GM19239 (cell line): ENCODE measurements around the gene KLHL3.
"Not testable (repeated sequence)": the region's sequence is repeated elsewhere in the genome, so short reads cannot be mapped to it uniquely, and the experiment has no call there.

ENCODE experiments used
- DNase-seq: peaks from one replicate; pipeline ENCODE4 v3.0.0; 2011; ENCODE audit warnings: low spot score; ENCODE audit not compliant: insufficient read length
- FAIRE-seq: peaks from 2 replicates; lab custom pipeline; 2011; peaks lifted over from hg19 to GRCh38; lab: Jason Lieb, UNC

Gene KLHL3

GRCh38 chr5:137735555-137736284 lies at the start of gene KLHL3:
TSS of gene KLHL3 (minus strand) at chr5:137736089. CDS start at chr5:137735646, 443 bp downstream.
- no peak for DNase-seq
- peak; percentile 88 for FAIRE-seq

GRCh38 chr5:137782984-137783536 lies 47.2 kb upstream of the KLHL3 start:
- no peak for DNase-seq
- no peak for FAIRE-seq

- FAIRE-seq: no peak
- no peak for DNase-seq
These were observed 46.2 kb upstream of the KLHL3 start for GRCh38 chr5:137782055-137782454.

DNA sequence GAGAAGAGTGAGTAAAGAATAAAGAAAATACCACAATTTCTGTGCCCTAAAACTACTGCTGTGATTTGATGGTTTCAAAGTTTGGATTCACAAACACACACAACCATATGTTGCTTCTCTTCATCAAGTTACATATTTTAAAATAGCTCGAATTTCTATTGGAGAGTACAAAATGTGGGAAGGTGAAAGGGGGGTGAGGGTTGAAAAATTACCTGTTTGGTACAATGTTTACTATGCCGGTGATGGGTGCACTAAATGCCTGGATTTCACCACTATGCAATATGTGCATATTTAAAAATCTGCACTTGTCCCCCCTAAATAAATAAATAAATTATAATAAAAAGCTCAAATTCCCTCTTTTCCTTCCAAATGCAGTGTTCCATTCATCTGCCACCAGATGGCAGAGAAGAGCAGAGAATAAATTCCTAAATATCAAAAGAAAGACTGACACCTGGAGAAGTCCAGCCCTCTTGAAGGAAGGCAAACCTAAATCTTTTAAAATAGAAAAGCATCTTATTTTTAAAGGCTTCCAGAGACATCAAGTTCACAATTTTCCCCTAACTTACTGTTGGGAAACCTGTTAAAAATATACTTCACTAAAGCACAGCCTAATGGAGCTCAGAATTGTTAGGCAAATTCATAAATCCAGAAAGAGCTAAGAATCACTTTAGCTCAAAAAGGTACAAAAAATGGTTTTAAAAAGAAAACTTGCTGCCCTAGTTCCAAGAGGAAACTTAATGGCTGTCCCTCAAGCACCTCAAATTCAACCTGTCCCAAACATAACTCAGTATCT lies 43.1 kb upstream of the KLHL3 start:
- DNase-seq (peak; percentile 13), FAIRE-seq (peak; percentile 88)

- not testable (repeated sequence) for DNase-seq, FAIRE-seq
These were observed 32.0 kb upstream of the KLHL3 start for GRCh38 chr5:137767937-137768336.

DNA sequence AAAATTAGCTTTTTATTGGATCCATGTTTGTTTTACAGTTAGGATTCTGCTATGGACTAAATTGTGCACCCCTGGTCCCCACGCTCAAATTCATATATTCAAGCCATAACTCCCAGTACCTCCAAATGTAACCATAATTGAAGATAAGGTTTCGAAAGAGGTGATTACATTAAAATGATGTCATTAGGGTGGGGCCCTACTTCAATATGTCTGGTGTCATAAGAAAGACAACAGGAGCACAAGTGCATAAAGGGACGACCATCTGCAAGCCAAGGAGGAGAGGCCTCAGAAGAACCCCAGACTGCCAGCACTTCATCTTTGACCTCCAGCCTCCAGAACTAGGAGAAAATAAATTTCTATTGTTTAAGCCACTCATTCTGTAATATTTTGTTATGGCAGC lies 25.7 kb upstream of the KLHL3 start:
- DNase-seq (no peak), FAIRE-seq (no peak)

DNA sequence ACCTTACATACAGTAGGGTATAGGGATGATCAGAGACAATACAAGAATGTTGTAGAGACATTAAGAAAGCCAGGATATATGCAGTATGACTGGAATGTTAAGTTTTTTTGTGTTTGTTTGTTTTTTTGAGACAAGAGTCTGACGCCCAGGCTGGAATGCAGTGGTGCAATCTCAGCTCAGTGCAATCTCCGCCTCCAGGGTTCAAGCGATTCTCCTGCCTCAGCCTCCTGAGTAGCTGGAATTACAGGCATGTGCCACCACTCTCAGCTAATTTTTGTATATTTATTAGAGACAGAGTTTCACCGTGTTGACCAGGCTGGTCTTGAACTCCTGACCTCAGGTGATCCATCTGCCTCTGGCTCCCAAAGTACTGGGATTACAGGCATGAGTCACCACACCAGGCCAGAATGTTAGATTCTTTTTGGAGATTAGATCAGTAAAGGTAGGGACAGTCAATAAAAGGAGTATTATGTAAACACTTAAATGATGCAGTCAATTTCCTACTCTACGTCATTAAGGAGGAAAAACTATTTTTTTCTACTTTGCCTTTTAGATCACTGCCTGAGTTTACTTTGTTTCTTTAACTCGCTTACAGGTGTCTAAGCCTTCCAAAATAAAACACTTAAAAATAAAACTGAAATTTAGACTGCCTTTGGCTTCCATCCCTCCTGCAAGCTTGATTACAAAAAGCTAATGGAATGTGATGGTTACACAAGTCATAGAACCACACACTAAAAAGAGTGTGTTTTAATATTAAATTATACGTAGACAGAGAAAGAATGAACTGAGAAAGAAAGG lies 25.0 kb upstream of the KLHL3 start:
- FAIRE-seq: no peak
- DNase-seq: no peak

GRCh38 chr5:137760294-137760693 lies 24.4 kb upstream of the KLHL3 start:
- no peak for FAIRE-seq
- no peak for DNase-seq

DNA sequence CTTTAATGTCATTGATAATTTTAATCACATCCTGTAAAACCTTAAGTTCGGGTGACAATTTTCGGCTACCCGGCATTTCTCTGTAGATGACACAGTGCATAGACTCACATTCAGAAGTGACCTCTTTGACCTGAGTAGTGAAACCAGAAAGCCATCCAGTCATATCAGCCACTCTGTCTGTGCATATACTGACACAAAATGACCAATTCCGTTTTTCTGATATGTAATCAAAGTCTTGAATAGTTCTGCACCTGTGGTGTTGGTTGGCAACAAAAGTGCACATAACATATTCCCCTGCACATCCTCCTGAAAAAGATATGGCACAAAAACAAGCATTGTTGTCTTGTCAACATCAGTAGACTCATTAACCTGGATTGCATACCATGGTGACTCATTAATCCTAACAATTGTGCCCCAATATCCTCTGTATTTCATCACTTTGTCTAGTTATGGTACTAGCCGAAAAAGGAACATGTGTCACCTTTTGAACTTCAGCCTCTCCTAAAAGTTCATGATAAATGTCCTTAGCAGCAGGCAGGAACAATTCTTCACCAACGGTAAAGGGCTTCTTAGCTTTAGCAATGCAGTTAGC lies 22.9 kb upstream of the KLHL3 start:
- no peak for DNase-seq
- FAIRE-seq: peak; percentile 95

DNA sequence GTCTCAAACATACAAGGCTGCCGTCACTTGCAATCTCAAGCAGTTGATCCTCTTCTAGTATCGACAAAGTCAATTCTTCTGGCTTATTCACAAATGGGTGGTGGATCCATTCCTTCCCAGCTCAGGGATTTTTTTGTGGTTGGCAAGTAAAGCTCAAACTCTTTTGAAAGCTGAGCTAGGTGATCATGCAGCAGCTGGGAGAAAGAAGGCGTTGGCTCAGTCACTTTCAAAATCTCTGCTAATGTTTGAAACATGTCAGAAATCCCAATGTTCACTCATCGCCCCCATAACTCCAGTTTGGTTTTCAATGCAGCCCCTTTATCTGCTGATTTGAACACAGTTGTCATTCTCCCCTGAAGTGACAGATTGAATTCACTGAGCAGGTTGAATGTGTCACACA lies 22.2 kb upstream of the KLHL3 start:
- no peak for DNase-seq
- no peak for FAIRE-seq

DNA sequence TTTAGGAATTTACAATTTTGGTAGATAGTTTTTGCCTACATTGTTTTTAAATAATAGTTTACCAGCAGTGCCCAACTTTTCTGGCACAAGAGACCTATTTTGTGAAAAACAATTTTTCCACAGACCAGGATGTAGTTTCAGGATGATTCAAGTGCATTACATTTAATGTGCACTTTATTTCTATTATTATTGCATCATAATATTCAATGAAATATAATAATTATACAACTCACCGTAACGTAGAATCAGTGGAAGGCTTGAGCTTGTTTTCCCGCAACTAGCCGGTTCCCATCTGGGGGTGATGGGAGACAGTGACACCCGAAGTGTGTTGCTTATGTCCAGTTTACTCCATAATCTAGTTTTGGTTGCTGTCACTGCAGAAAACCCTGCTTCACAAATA lies 21.7 kb upstream of the KLHL3 start:
- no peak for DNase-seq
- no peak for FAIRE-seq

DNA sequence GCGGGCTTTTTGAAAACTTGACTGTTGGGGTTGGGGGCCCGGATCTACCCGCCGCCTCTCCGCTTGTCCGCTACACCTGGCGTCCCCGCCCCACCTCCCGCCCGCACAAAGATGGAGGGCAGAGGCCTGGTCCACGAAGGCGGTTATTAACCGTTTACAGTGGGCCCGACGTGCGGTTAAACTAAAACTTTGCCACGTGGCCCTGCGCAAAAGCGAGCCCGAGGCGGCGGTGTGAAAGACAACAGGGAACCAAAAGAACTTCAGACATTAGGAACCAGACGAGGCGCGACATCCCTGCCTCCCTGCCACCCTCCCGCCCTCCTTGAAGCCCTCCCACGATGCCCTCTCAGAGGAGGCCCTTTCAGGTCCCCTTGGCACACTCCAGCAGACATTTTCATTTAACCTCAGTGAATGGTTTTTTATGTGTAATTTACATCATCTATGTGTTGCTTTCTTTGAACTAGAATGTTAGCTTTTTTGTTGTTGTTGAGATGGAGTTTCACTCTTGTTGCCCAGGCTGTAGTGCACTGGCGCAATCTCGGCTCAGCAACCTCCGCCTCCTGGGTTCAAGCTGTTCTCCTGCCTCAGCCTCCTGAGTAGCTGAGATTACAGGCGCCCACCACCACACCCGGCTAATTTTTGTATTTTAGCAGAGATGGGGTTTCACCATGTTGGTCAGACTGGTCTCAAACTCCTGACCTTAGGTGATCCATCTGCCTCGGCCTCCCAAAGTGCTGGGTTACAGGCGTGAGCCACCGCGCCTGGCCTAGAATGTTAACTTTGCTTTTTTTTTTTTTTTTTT lies 19.3 kb upstream of the KLHL3 start:
- FAIRE-seq (no peak), DNase-seq (no peak)

DNA sequence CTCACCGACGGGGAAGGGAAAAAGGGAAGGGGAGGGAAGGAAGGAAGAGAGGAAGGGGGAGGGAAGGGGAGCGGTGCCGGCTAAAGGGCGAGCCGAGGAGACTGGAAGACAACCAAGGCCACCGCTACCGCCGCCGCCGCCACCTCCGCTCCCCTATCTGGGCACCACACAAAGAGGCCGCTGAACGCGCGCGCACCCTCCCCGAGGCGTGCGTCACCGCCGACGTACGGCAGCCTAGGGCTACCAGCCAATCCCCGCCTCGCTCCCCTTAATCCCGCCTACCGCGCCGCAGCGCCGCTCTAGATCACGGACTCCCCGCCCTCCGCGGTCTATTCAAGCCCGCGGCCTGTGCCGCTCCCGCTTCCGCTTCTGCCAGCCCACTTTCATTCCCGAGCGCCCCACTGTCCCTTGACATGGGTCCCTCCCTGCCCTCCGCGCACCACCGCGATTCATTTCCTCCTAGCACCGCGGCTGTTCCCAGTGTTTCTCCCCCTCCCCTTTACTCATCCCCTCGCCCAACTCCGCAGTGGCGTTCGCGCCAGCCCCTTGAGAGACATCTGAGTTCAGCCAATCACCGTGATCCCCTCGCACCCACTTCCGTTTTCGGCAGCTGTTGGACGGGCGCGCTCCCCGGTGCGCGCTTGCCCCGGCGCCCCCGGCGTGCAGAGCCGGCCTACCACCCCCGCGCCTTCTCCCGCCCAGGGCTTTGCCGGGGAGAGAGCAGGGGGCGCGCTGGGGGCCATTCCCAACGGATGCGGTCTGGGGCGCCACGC lies 18.5 kb upstream of the KLHL3 start, which contains the start of gene HNRNPA0:
HNRNPA0 (minus strand) TSS at position 176 of the 773 bp plus-strand sequence. CDS start 297 bp downstream, outside the sequence.
- peak; percentile 93 for FAIRE-seq
- peak; percentile 72 for DNase-seq

- FAIRE-seq (no peak), DNase-seq (no peak)
These were observed 17.9 kb upstream of the KLHL3 start for GRCh38 chr5:137753691-137754187.

GRCh38 chr5:137752905-137753690 lies 17.2 kb upstream of the KLHL3 start:
- DNase-seq (no peak), FAIRE-seq (peak; percentile 64)

GRCh38 chr5:137751869-137752491 lies 16.1 kb upstream of the KLHL3 start:
- FAIRE-seq (peak; percentile 88), DNase-seq (no peak)

DNA sequence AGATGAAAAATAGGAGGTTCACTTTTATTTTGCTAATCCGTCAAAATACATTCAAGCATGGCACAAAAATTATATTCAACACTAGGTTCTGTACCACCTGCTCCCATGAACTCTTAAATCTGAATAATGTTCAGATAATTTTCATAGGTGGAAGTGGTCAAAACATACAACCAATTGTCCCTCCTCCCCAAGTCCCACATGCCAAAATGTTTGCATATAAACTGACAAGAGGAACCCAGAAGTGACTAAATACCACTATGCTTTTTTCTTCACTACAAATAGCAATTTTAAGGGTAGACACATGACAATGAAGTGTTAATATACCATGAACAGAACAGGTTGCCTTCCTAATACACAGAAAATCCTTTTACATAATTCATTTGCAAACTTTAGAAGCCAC lies 14.5 kb upstream of the KLHL3 start:
- FAIRE-seq (no peak), DNase-seq (no peak)
